GM21717 (cell line): ENCODE data around the gene CHMP4A.

Experiments
- ATAC-seq: cut with Tn5 transposase; IDR thresholded peaks from one replicate; pipeline ENCODE4 v1.9.1; 2021; ENCODE audit warnings: mild to moderate bottlenecking, moderate library complexity; ENCODE audit not compliant: unreplicated experiment

The CHMP4A gene

GRCh38 chr14:24179961-24180796, 33.1 kb downstream of the CHMP4A start:
- ATAC-seq: no peak

GRCh38 chr14:24179294-24179960, 33.9 kb downstream of the CHMP4A start:
- no peak for ATAC-seq

GRCh38 chr14:24178399-24179178, 34.7 kb downstream of the CHMP4A start:
- ATAC-seq: no peak

GRCh38 chr14:24177891-24178290, 35.4 kb downstream of the CHMP4A start:
- ATAC-seq: no peak

GRCh38 chr14:24177041-24177825, 36.1 kb downstream of the CHMP4A start:
- ATAC-seq: no peak

GRCh38 chr14:24176599-24176998, 36.7 kb downstream of the CHMP4A start:
- ATAC-seq: no peak

- no peak for ATAC-seq
Observed at GRCh38 chr14:24172871-24173281, 40.4 kb downstream of the CHMP4A start.

GRCh38 chr14:24172261-24172860, 40.9 kb downstream of the CHMP4A start:
- no peak for ATAC-seq

- peak; percentile 63 for ATAC-seq
Observed at GRCh38 chr14:24171422-24172260, 41.6 kb downstream of the CHMP4A start, which contains the start of gene REC8. TSS of gene REC8 (plus strand) at chr14:24172080. CDS start at chr14:24172553, 473 bp downstream.

- no peak for ATAC-seq
Observed at GRCh38 chr14:24167469-24168114, 45.7 kb downstream of the CHMP4A start.

- no peak for ATAC-seq
Observed at GRCh38 chr14:24165785-24166184, 47.5 kb downstream of the CHMP4A start.

GRCh38 chr14:24164518-24164991, 48.7 kb downstream of the CHMP4A start:
- ATAC-seq: no peak

- ATAC-seq: no peak
Observed at GRCh38 chr14:24162093-24162492, 51.2 kb downstream of the CHMP4A start.

GRCh38 chr14:24160850-24161804, 52.2 kb downstream of the CHMP4A start, which contains the start of gene IRF9:
TSS of gene IRF9 (plus strand) at chr14:24161265. CDS start at chr14:24162145, 880 bp downstream.
- peak; percentile 62 for ATAC-seq

- no peak for ATAC-seq
Observed at GRCh38 chr14:24160499-24160849, 52.8 kb downstream of the CHMP4A start.

GRCh38 chr14:24159777-24160498, 53.4 kb downstream of the CHMP4A start:
- no peak for ATAC-seq
